Mammary epithelial cell (primary cell): ENCODE data around the gene ADAMTS17.

Source experiments
- CTCF ChIP-seq, 2 donors: IDR thresholded peaks in 1 of 2; conservative IDR thresholded peaks in 1 of 2; 2 replicates each; pipeline ENCODE4 v1.5.1; 2011 to 2012; ENCODE audit warnings: inconsistent platforms in 2 of 2, low read length in 2 of 2, mild to moderate bottlenecking in 2 of 2, control low read depth in 1 of 2, low read depth in 1 of 2; ENCODE audit not compliant: insufficient read depth in 1 of 2; ENCODE audit errors: extremely low read depth in 1 of 2
- EZH2 ChIP-seq: IDR thresholded peaks from 2 replicates; pipeline ENCODE4 v1.6.1; 2012; ENCODE audit warnings: low read length, inconsistent platforms, borderline replicate concordance

DNA sequence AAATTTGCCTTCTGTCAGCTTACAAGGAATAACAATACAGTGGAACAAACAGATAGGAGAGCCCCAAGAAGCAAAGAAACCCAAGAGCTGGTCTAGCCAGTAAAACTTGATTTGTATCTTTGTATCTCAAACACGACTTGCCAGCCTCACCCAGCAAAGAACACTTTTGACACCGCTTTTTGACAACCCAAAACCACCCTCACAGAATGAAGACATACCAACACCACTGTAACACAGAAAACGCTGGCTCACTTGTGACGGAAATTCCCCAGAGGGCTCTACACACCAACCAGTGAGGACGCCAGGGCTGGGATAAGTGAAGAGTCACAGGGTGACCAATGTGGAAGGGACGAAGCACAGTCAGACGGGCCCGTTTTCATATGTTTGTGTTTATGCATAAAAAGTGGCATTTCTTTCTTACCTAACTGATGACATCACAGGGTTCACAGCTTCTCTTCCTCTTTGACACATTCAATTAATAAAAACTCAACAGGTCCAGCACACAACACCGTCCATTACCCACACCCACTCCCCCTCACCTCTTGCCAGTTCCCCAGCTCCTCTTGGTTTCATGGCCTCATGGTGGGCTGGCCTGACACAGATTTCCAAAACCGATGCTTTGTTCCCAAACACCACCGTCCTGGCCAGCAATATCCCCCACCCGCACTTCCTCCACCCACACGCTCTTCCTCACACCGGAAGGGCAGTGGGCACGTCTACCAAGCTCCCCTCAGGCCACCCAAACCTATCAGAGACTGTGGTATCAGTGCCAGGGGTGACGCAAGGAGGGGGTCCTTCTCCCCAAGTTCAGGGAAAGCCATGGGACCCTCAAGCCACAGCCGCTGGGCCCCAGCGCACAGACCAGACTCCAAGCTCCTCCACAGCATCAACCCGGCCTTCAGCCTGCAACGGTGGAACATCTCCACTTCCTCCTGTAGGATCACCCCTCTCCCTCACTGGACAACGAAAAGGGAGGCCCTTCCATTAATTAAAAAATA lies 94.2 kb downstream of the ADAMTS17 start:
- no peak for TF ChIP-seq CTCF (conservative IDR thresholded peaks at IDR 0.05 in 1 of 2, IDR thresholded peaks at IDR 0.05 in 1 of 2; ENCODE audit: extremely low read depth in 1 of 2, insufficient read depth in 1 of 2, low read depth in 1 of 2, low read length in 2 of 2)
- TF ChIP-seq EZH2: no peak
